Motor neuron (in vitro differentiated cells): Measurements from ENCODE around the gene F7. TPM values are rescaled to one million over a fixed set of nuclear protein-coding genes. Genes with fewer than 3 reads are reported as not detected.
"Not testable (repeated sequence)": the region's sequence is repeated elsewhere in the genome, so short reads cannot be mapped to it uniquely, and the experiment has no call there.

Source experiments
- ATAC-seq, 8 experiments: fragments of 200-7000 bp; cut with Tn5 transposase; replicated peaks in 6 of 8; 2 replicates each; pipeline ENCODE4 v1.8.0; 2021; ENCODE audit warnings: mild to moderate bottlenecking in 8 of 8, moderate library complexity in 8 of 8
- H3K27ac ChIP-seq, 2 donors: fragments of 250-450 bp; sonication (Bioruptor Pico); 2 replicates each; pipeline ENCODE4 v1.9.0; 2021; ENCODE audit warnings: antibody characterized with exemption in 2 of 2, mild to moderate bottlenecking in 2 of 2, moderate library complexity in 1 of 2
- H3K4me1 ChIP-seq, 2 donors: fragments of 250-450 bp; sonication (Bioruptor Pico); replicated peaks in 1 of 2; 2 replicates each; pipeline ENCODE4 v1.6.1; 2021; ENCODE audit warnings: antibody characterized with exemption in 2 of 2, mild to moderate bottlenecking in 2 of 2, moderate library complexity in 1 of 2
- H3K4me3 ChIP-seq, 5 donors: fragments of 250-450 bp; sonication (Bioruptor Pico); 2 replicates each; pipeline ENCODE4 v1.9.0; 2021; ENCODE audit warnings: antibody characterized with exemption in 5 of 5, mild to moderate bottlenecking in 5 of 5, moderate library complexity in 4 of 5
- WGBS, 10 experiments: fragments of 450-650 bp; shearing (Covaris generic); methylation state at CpG; one replicate each; pipeline ENCODE4 v1.0.0; 2022; 5-methylcytosine and 5-hydroxymethylcytosine counted together
- in situ Hi-C, 9 experiments: fragments of 400-800 bp; cut with MboI; loops; one replicate each; pipeline ENCODE4 v1.15.0; 2021; ENCODE audit warnings: low sequenced_read_pairs in 9 of 9, low pct_unique_long_range_greater_than_20kb in 2 of 9; ENCODE audit not compliant: unreplicated experiment in 9 of 9
- total RNA-seq, 8 experiments: library from RNA; unstranded; fragments of 300-600 nt; gene quantifications; 2 replicates each; pipeline versions ENCODE4 v1.2.3 to v1.2.4, GENCODE V29; 2022

F7 gene
- total RNA-seq, result under 1 TPM; 0.14 to 0.76 (median 0.28) TPM

DNA sequence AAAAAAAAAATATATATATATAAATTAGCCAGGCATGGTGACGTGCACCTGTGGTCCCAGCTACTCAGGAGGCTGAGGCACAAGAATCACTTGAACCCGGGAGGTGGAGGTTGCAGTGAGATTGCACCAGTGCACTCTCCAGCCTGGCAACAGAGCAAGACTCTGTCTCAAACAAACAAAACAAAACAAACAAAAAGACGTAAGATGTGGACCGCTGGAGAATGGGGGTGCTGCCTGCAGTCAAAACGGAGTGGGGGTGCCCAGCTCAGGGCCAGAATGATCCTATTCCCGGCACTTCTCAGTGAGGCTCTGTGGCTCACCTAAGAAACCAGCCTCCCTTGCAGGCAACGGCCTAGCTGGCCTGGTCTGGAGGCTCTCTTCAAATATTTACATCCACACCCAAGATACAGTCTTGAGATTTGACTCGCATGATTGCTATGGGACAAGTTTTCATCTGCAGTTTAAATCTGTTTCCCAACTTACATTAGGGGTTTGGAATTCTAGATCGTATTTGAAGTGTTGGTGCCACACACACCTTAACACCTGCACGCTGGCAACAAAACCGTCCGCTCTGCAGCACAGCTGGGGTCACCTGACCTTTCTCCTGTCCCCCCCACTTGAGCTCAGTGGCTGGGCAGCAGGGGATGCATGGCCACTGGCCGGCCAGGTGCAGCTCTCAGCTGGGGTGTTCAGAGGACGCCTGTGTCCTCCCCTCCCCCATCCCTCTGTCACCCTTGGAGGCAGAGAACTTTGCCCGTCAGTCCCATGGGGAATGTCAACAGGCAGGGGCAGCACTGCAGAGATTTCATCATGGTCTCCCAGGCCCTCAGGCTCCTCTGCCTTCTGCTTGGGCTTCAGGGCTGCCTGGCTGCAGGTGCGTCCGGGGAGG lies at the start of gene F7:
Gene F7, plus strand, starts transcription at position 760 of the 889 bp plus-strand sequence. Its CDS starts 51 bp downstream, at position 811.
- no peak within 1 kb of the TSS for H3K27ac ChIP-seq
- peaks cover 0 to 6% of the 10 kb centered on the region in 2 donors for H3K4me1 ChIP-seq
- in situ Hi-C loops, result no loop called here
- 38 to 100% (median 54%) methylated on average over 1 to 7 of the region's 17 CpGs; no CpG with 5 or more reads in 4 of the 10 experiments for WGBS, 10 experiments
- peak in 5 of 8 experiments; percentile 20 to 71 (median 56) for ATAC-seq
- H3K4me3 ChIP-seq, result no peak within 1 kb of the TSS

DNA sequence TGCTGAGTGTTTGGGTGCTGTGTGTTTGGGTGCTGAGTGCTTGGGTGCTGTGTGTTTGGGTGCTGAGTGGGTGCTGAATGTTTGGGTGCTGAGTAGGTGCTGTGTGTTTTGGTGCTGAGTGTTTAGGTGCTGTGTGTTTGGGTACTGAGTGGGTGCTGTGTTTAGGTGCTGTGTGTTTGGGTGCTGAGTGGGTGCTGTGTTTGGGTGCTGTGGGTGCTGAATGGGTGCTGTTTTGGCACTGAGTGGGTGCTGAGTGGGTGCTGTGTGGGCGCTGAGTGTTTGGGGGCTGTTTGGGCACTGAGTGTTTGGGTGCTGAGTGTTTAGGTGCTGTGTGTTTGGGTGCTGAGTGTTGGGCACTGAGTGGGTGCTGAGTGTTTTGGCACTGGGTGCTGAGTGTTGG lies 48.5 kb upstream of the F7 start:
- ATAC-seq, result no peak
- Histone ChIP-seq H3K27ac (no peak overlapping the region), H3K4me1 (no peaks in the 10 kb centered on the region), H3K4me3 (no peak overlapping the region)
- in situ Hi-C loops, result no loop called here
- 40 to 100% methylated on average over 1 of the region's 1 CpG; no CpG with 5 or more reads in 8 of the 10 experiments for WGBS, 10 experiments

DNA sequence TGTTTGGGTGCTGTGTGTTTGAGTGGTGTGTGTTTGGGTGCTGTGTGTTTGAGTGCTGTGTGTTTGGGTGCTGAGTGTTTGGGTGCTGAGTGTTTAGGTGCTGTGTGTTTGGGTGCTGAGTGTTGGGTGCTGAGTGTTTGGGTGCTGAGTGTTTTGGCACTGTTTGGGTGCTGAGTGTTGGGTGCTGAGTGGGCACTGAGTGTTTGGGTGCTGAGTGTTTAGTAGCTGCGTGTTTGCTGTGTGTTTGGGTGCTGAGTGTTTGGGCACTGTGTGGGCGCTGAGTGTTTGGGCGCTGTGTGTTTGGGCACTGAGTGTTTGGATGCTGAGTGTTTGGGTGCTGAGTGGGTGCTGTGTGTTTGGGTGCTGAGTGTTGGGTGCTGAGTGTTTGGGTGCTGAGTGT lies 48.0 kb upstream of the F7 start:
- H3K4me1 ChIP-seq, H3K27ac ChIP-seq, H3K4me3 ChIP-seq, ATAC-seq, in situ Hi-C loops: not testable (repeated sequence)
- 80 to 100% (median 83%) methylated on average over 1 to 3 of the region's 3 CpGs; no CpG with 5 or more reads in 7 of the 10 experiments for WGBS, 10 experiments

DNA sequence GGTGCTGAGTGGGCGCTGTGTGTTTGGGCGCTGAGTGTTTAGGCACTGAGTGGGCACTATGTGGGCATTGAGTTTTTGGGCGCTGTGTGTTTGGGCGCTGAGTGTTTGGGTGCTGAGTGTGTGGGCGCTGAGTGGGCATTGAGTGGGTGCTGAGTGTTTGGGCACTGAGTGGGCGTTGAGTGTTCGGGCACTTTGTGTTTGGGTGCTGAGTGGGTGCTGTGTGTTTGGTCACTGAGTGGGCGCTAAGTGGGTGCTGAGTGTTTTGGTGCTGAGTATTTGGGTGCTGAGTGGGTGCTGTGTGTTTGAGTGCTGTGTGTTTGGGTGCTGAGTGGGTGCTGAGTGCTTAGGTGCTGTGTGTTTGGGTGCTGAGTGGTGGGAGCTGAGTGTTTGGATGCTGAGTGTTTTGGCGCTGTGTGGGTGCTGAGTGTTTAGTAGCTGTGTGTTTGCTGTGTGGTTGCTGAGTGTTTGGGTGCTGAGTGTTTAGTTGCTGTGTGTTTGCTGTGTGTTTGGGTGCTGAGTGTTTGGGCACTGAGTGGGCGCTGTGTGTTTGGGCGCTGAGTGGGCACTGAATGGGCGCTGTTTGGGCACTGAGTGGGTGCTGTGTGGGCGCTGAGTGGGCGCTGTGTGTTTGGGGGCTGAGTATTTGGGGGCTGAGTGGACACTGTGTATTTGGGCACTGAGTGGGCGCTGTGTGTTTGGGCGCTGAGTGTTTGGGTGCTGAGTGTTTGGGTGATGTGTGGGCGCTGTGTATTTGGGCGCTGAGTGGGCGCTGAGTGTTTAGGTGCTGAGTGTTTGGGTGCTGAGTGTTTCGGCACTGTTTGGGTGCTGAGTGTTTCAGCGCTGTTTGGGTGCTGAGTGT lies 47.2 kb upstream of the F7 start:
- Histone ChIP-seq H3K27ac (no peak overlapping the region), H3K4me3 (no peak overlapping the region), H3K4me1 (no peaks in the 10 kb centered on the region)
- in situ Hi-C loops, result no loop called here
- 40 to 93% (median 86%) methylated on average over 2 to 17 of the region's 21 CpGs; no CpG with 5 or more reads in 3 of the 10 experiments for WGBS, 10 experiments
- ATAC-seq, result no peak

DNA sequence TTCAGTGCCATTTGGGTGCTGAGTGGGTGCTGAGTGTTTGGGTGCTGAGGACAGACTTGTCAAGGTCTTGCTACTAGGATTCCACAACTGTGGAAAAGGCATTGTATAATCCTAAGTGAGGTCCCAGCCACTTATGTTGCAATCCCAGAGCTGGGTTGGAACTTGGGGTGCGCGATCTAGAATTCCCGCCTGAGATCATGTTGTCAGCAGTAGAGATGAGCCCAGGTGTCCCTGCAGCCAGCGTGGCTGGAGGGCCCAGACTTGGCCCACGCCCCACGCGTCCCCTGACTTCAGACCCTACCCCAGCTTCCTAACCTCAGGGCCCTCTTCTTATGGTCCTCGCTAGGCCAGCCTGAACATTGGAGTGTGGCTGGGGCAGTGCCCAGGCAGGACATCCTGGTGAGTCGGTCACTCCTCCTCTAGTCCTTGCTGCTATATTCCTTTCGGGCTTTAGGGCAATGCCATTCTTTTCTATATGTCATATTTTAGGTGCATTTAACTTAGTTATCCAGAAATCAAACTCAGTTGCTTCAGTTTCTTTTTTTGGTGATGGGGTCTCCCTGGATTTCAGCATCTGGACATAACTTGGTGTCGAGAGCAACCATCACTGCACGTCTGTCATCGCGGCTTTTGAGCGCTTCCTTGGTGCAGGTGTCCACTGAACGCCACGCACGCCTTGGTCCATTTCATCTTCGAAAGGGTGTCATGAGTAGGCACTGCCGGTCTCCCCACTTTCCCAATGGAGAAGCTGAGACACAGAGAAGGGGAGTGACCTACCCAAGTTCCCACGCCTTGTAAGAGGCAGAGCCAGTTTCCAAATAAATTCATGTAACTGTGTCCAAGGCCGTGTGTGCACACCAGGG lies 46.4 kb upstream of the F7 start:
- in situ Hi-C loops, result no loop called here
- no peak for ATAC-seq
- Histone ChIP-seq H3K4me3 (no peak overlapping the region), H3K4me1 (no peaks in the 10 kb centered on the region), H3K27ac (no peak overlapping the region)
- WGBS, 10 experiments, result 26 to 100% (median 83%) methylated on average over 1 to 6 of the region's 22 CpGs; no CpG with 5 or more reads in 3 of the 10 experiments

DNA sequence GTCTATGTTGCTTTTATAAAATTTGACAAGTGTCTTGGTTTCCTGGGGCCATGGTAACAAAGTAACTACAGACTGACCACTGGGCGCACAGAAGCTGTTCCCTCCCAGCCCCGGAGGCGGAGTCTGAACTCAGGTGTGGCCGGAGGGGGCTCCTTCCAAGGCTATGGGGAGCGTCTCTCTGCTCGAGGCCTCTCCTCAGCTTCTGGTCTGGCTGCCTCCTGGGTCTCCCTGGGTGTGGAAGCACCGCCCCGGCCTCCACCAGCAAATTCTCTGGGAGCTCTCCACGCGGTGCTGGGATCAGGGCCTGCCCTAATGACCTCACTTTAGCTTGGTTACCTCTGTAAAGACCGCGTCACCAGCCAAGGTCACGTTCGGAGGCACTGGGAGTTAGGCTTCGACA lies 45.7 kb upstream of the F7 start:
- in situ Hi-C loops, result no loop called here
- H3K4me3 ChIP-seq, result no peak overlapping the region
- 37 to 90% (median 59%) methylated on average over 2 to 10 of the region's 15 CpGs; no CpG with 5 or more reads in 2 of the 10 experiments for WGBS, 10 experiments
- ATAC-seq, result no peak
- no peaks in the 10 kb centered on the region for H3K4me1 ChIP-seq
- no peak overlapping the region for H3K27ac ChIP-seq

DNA sequence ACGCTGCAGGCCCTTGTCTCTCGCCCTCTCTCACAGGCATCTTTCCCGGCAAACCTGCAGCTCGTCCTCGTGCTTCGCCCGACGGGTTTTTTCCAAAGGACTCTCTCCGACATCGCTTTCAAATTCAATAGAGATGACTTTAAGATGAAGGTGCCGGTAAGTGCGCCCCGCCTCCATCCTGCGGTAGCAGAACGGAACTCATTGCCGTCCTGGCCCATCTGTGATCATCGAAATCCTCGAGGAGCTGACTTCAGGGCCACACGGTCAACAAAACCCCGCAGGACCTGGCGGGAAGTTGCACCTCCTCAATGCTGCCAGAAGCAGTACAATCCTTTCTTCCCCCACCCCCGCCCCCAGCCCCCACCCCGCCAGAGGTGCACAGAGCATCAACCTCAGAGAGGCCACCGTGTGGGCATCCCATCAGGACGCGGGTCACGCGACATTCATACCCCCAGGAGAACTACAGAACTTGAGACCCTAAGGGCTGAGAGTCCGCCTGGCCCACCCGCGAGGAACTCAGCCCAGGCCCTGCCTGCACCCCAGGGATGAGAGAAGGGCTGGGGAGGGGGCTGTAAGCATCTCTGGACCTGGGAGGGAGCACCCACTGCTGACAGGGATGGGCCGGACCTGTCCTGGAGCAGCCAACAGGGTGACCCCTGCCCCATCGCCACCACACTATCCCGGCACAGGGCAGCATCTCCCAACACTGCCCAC lies 44.9 kb upstream of the F7 start:
- ATAC-seq, result no peak
- H3K4me1 ChIP-seq, result no peaks in the 10 kb centered on the region
- in situ Hi-C loops, result no loop called here
- no peak overlapping the region for H3K27ac ChIP-seq
- H3K4me3 ChIP-seq, result no peak overlapping the region
- WGBS, 10 experiments, result 67 to 68% methylated on average over 6 to 12 of the region's 34 CpGs; no CpG with 5 or more reads in 8 of the 10 experiments

DNA sequence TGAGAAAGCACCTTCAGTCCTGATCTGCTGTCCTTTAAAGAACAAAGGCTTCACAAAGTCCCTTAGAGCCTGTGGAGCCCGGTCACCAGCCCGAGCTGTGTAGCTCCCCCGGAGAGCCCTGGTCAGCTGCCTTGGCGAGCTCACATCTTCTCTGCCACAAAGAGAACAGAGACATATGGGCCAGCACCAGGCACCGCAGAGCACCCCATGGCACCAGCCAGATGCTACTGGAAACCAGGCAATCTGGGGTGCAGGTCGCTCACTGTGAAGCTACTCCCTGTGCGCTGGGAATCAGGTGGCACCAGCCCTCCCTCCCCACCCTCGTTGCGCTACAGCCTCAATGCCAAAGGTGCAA lies 44.3 kb upstream of the F7 start:
- peak in 2 of 8 experiments; percentile 7 to 12 for ATAC-seq
- Histone ChIP-seq H3K4me3 (no peak overlapping the region), H3K27ac (no peak overlapping the region), H3K4me1 (no peaks in the 10 kb centered on the region)
- 100% methylated on average over 1 of the region's 9 CpGs; no CpG with 5 or more reads in 8 of the 10 experiments for WGBS, 10 experiments
- in situ Hi-C loops, result no loop called here

DNA sequence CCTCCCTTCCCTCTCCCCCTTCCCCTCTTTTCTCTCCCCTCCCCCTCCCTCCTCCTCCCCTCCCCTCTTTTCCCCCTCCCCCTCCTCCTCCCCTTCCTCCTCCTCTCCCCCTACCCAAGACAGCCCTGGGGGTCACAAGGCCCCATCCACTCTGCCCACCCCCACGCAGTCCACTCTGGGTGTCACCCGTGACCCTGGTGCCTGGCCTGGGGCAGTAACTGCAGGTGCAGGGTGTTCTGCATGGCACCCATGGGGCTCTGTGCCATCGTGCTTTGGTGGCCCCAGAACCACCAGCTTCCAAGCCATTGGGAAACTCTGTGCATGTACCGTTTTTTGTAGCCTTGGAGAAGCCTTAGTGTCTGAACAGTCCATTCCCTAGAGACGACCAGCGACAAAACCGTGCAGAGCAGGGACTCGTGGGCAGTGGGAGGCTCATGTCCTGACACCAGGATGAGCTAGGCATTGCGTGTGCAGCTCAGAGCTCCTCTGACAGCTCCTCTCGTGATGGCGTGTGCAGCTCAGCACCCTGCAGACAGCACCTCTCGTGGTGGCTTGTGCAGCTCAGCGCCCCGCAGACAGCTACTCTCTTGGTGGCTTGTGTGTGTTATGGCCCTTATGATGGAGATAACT lies 43.7 kb upstream of the F7 start:
- Histone ChIP-seq H3K4me3 (no peak overlapping the region), H3K4me1 (no peaks in the 10 kb centered on the region), H3K27ac (no peak overlapping the region)
- no peak for ATAC-seq
- WGBS, 10 experiments, result 53 to 68% methylated on average over 4 of the region's 14 CpGs; no CpG with 5 or more reads in 8 of the 10 experiments
- in situ Hi-C loops, result no loop called here

DNA sequence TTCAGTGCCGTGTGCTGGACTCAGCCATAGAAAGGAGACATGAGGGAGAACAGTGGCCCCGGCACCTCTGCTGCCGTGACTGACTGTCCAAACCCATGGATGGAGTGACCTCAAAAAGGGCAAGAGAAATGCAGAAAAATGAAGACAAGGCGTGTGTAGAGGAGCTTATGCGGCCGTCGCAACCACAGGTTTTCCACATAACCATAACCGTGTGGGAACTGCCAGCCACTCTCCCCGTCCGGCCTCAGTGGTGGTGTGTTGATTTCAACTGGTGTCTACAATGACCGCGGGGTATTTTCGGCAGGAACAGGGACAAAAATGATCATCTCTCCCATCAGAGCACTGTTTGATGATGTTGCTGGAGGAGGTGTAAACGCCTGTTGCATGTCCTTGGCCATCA lies 42.9 kb upstream of the F7 start:
- no peak for ATAC-seq
- no peaks in the 10 kb centered on the region for H3K4me1 ChIP-seq
- WGBS, 10 experiments, result 67 to 89% (median 87%) methylated on average over 1 to 3 of the region's 14 CpGs; no CpG with 5 or more reads in 7 of the 10 experiments
- H3K27ac ChIP-seq, result no peak overlapping the region
- in situ Hi-C loops, result no loop called here
- no peak overlapping the region for H3K4me3 ChIP-seq

DNA sequence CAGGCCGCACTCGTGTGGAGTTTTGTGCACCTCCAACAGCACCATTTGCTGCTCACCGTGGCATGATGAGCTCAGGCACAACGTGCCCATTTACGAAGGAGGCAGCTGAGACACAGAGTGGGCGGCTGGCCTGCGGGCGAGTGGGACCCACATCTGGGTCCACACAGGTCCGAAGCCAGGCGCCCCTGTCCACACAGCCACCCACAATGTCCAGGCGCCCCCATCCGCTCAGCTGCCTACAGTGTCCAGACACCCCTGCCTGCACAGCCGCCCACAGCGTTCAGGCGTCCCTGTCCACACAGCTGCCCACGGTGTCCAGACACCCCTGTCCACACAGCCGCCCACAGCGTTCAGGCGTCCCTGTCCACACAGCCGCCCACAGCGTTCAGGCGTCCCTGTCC lies 42.5 kb upstream of the F7 start:
- no peak overlapping the region for H3K27ac ChIP-seq
- 87% methylated on average over 3 of the region's 22 CpGs; no CpG with 5 or more reads in 9 of the 10 experiments for WGBS, 10 experiments
- H3K4me1 ChIP-seq, result no peaks in the 10 kb centered on the region
- ATAC-seq, result no peak
- in situ Hi-C loops, result no loop called here
- H3K4me3 ChIP-seq, result no peak overlapping the region
